Activated CD8-positive, alpha-beta memory T cell treated with anti-CD3 and anti-CD28 coated beads for 4 hours (primary cell): Measurements from ENCODE around the gene ABHD17A.
A peak's percentile ranks its signal among the peaks of the same experiment; 100 is the strongest.

ENCODE experiments used
- DNase-seq, 2 donors: peaks; one replicate each; pipeline ENCODE4 v3.0.0-alpha.2; 2020; ENCODE audit warnings: low read depth in 2 of 2

Gene ABHD17A

DNA sequence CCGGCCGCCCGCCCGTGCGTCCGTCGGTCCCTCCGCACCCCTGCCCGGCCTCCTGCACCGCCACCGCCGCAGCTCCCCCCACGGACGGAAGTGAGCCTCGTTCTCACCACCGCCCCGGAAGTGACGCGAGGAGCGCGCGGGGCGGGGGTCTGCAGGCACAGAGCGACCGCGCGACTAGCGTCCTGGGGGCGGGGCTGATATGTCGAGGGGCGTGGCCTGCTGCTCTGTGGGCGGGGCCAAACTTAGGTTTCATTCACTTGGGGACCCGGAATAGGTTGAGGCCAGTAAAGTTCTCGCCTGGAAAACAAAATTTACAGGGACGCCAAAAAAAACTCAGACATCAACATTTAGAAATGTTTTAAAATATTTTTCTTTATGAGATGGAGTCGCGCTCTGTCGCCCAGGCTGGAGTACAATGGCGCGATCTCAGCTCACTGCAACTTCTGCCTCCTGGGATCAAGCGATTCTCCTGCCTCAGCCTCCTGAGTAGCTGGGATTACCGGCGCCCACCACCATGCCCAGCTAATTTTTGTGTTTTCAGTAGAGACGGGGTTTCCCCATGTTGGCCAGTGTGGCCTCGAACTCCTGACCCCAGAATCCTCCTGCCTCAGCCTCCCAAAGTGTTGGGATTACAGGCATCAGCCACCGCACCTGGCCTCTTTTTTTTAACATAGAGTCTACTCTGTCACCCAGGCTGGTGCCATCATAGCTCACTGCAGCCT lies at the start of gene ABHD17A:
Gene ABHD17A, minus strand, starts transcription at position 99 of the 722 bp plus-strand sequence. CDS start 3,930 bp downstream, outside the sequence.
- DNase-seq: peak; percentile 89 to 93

GRCh38 chr19:1933942-1934341 lies 48.6 kb upstream of the ABHD17A start:
- DNase-seq: no peak

DNA sequence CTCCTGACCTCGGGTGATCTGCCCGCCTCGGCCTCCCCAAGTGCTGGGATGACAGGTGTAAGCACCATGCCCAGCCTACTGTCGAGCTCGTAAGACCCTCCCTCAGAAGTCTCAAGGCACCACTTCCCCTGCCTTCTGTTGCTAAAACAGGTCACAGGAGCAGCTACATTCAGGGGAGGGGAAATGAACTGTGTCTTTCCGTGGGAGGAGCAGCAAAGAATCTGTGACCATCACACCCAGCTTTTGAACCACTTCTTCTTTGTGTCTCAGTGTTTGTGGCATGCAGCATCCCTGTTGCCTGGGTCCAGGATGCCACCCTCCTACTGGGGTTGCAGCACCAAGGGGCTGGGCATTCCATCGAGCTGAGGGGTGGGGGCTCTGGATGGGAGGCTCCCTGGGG lies 47.9 kb upstream of the ABHD17A start:
- DNase-seq: no peak

- no peak for DNase-seq
Measured at GRCh38 chr19:1932395-1932794, 47.1 kb upstream of the ABHD17A start.

- no peak for DNase-seq
Measured at GRCh38 chr19:1931445-1931844, 46.1 kb upstream of the ABHD17A start.

DNA sequence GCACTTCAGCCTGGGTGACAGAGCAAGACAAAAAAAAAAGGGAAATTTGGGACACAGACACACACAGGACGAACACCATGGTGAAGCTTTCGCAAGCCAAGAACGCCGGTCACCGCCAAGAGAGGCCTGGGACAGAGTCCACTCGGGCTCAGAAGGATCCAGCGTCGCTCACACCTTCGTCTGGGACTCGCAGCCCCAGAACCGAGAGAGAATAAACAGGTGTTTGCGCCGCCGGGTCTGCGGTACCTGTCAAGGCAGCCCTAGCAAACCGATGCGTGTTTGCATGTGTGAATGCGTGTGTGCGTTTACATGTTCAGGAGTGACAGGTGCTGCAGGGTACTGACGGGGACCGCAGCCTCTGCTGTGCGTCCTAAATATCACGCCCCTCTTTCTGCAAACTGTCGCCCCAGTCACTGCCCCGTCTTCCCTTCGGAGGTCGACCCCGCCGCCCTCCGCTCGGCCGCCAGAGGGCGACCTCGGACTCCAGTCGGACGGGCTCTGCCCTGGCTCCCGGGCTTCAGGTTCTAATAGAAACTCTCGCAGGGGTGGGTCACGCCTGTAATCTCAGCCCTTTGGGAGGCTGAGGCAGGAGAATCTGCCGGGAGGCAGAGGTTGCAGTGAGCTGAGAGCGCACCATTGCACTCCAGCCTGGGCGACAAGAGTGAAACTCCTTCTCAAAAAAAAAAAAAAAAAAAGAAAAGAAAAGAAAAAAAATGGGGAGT lies 43.9 kb upstream of the ABHD17A start:
- peak; percentile 52 to 69 for DNase-seq

GRCh38 chr19:1925544-1925943 lies 40.2 kb upstream of the ABHD17A start:
- DNase-seq: no peak

DNA sequence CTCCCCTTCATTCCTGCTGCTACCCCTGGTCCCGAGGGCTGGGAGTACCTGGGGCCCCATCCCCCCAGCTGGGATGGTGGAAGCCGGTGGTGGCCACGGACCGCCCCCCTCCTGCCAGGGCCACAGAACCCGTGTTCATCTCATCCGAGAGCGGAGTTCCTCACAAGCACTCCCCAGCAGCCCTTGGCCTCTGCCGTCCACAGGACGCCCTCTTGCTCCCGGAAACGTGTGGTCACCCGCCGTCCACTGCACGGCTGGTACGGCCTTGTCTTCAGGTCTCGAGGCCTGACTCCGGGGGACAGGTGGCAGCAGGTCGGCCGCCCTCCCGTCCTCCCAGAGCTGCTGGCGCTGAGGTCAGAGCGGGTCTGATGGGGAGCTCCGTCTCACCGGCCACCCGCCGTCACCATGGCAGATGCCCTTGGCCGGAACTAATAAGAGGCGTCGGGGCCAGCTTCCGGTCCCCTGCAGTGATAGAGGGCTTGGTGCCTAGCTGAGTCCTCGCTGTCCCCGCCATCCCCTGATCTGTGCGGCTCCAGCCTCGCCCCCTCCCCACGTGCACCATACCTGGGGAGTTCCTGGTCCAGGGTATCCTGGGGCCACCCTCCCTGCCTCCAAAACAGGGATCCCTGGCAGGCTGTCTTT lies 39.1 kb upstream of the ABHD17A start:
- no peak for DNase-seq

DNA sequence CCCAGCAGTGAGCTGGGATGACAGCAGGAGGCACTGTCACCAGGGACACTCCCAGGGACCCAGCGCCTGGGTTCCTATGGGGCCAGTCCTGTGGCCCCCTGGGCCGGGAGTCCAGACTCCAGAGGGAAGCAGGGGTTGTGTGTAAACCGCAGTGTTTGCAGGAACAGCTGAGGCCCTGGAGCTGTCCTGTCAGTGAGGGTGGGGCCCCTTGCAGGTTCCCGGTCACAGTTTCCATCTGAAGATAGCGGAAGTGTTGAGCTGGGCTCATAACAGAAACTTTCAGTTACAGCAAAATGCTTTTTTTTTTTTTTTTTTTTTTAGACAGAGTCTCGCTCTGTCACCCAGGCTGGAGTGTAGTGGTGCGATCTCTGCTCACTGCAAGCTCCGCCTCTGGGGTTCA lies 38.0 kb upstream of the ABHD17A start:
- no peak for DNase-seq

GRCh38 chr19:1922803-1923202 lies 37.5 kb upstream of the ABHD17A start:
- no peak for DNase-seq

GRCh38 chr19:1921825-1922224 lies 36.5 kb upstream of the ABHD17A start:
- no peak for DNase-seq

DNA sequence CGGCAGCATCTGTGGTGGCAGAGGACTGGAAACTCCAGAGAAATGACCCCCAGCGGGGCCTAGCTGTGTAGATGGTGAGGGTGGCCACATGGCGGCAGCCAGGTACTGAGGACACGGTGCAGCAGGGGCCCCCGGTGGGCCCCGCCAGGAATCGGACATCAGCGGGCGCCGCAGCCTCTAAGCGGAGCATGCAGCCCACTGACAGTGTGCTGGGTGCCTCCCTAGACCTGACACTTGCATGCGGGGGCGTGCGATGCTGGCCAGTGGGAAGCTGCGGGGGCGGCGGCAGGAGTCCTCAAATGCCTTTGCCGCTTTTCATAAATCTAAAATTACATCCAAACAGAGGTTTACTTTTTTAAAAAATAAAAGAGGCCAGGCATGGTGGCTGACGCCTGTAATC lies 36.0 kb upstream of the ABHD17A start:
- no peak for DNase-seq

DNA sequence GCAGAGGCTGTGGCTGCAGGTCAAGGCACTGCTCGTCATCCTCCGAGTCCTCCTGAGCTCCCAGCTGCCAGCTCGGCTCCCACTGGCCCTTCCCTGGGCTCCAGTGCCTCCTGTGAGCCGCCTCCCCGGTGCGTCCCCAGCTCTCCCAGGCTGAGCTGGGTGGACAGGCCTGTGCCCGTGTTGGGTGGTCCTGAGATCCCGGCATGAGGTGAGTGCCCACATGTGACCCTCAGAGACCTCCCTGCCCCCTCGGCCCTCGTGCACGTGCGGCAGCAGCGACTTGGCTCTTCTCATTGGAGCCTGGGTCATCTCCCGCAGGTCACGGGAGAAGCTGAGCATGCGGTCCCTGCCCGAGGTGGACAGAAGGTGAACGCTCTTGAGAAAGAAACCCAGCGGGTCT lies 35.3 kb upstream of the ABHD17A start:
- no peak for DNase-seq

DNA sequence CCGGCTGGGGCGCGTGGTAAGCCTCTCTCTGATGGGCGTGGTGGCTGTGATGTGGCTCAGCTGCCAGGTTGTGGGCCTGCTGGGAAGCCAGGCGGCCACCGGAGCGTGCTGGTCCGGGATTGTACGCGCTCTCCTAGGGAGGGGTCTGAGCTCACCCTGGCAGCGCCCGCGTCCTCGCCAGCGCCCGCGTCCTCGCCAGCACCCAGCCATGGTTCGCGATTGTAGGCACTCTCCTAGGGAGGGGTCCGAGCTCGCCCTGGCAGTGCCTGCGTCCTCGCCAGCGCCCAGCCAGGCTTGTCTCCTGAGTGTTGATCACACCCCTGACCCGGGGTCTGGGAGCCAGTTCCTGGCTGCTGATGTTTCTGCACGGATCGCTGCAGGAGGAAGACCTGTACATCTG lies 33.7 kb upstream of the ABHD17A start:
- DNase-seq: no peak

GRCh38 chr19:1917926-1918325 lies 32.6 kb upstream of the ABHD17A start:
- DNase-seq: no peak

- DNase-seq: no peak
Measured at GRCh38 chr19:1917146-1917545, 31.9 kb upstream of the ABHD17A start.

DNA sequence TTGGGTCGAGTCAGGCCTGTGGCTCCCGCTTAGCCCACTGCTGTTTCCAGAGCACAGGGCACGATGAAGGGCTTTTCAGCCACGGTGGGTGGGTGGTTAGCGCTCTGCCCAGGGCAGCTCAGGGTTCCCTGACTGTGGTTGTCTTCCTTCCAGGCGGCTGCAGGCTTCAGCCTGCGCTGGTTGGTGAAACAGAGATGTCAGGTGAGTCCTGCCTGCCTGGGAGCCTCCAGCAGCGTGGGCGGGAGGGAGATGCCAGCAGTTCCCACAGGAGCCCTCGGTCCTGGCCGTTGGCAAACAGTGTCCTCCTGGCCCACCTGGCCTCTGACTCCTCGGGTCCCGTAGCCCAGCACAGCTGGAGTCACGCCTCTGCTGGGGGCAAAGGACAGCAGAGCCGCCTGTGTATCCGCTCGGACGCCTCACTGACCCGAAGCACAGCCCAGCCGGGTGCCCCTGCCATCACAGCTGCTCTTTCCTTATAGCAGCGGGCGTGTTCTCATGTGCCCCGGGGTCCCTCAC lies 29.6 kb upstream of the ABHD17A start:
- DNase-seq: no peak

GRCh38 chr19:1913781-1914577 lies 28.7 kb upstream of the ABHD17A start:
- DNase-seq: no peak

DNA sequence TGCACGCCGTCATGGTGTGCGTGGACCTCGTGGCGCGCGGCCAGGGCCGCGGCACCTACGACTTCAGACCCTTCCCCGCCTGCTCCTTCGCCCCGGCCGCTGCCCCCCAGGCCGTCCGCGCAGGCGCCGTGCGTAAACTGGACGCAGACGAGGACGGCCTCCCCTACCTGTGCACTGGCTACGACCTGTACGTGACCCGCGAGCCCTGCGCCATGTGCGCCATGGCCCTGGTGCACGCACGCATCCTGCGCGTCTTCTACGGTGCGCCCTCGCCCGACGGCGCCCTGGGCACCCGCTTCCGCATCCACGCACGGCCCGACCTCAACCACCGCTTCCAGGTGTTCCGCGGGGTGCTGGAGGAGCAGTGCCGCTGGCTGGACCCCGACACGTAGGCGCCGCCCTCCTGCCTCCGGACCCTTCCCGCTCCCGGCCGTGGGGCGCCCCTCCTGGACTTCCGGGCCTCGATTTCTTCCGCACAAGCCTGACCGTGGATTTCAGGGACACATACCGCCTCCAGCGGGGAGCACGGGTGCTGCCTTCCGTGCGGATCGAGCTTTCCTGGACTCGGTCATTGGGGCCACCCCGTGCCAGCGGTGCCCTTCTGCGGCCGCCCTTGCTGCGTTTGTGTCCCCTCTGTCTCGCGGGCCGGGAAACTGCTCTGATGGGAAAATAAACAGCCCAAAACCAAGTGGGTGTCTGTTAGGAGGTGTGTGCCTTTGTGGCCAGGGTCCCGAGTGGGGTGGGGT lies 27.6 kb upstream of the ABHD17A start:
- no peak for DNase-seq

DNA sequence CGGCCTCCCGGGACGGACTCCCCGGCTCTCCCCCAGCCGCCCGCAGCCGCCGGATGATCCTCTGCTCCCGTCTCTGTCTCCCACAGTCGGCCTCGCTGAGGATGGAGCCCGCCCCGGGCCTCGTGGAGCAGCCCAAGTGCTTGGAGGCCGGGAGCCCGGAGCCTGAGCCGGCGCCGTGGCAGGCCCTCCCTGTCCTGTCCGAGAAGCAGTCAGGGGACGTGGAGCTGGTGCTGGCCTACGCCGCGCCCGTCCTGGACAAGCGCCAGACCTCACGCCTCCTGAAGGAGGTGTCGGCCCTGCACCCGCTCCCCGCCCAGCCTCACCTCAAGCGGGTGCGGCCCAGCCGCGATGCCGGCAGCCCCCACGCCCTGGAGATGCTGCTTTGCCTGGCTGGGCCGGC lies 26.7 kb upstream of the ABHD17A start:
- DNase-seq: no peak

DNA sequence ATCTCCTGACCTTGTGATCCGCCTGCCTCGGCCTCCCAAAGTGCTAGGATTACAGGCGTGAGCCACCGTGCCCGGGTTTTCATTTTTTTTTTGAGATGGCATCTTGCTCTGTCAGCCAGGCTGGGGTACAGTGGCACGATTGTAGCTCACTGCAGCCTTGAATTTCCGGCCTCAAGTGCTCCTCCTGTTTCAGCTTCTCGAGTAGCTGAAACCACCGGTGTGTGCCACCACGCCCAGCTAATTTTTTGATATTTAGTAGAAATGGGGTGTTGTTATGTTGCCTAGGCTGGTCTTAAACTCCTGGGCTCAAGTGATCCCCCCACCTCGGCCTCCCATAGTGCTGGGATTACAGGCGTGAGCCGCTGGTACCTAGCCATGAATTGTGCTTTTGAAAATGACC lies 25.8 kb upstream of the ABHD17A start:
- no peak for DNase-seq
